Endodermal cell (in vitro differentiated cells): Measurements from ENCODE around the gene ZNF579. TPM values are rescaled to one million over a fixed set of nuclear protein-coding genes. Genes with fewer than 3 reads are reported as not detected.

ENCODE experiments used
- DNase-seq: peaks from one replicate; pipeline ENCODE4 v3.0.0-alpha.2; 2017
- H3K27ac ChIP-seq: 2 replicates; pipeline ENCODE4 v1.5.1; 2013; ENCODE audit warnings: mild to moderate bottlenecking, low read depth, low read length, moderate library complexity
- H3K27me3 ChIP-seq: 2 replicates; pipeline ENCODE4 v1.6.1; 2013; ENCODE audit warnings: mild to moderate bottlenecking, low read length, moderate library complexity; ENCODE audit not compliant: insufficient read depth, control insufficient read depth, poor library complexity, severe bottlenecking
- H3K36me3 ChIP-seq: 2 replicates; pipeline ENCODE4 v1.7.0; 2013; ENCODE audit warnings: mild to moderate bottlenecking, low read length, moderate library complexity; ENCODE audit not compliant: control insufficient read depth, insufficient read depth
- H3K4me1 ChIP-seq: one replicate; pipeline ENCODE4 v1.7.0; 2013; ENCODE audit warnings: low read length; ENCODE audit not compliant: control insufficient read depth, insufficient read depth
- H3K4me3 ChIP-seq: 2 replicates; pipeline ENCODE4 v1.5.1; 2013; ENCODE audit warnings: mild to moderate bottlenecking, low read length, moderate library complexity
- H3K9ac ChIP-seq: 2 replicates; pipeline ENCODE4 v1.6.1; 2013; ENCODE audit warnings: mild to moderate bottlenecking, low read length, moderate library complexity; ENCODE audit not compliant: poor library complexity, severe bottlenecking; ENCODE audit errors: extremely low read depth
- H3K9me3 ChIP-seq: 2 replicates; pipeline ENCODE4 v1.6.1; 2013; ENCODE audit warnings: mild to moderate bottlenecking, low read length, moderate library complexity; ENCODE audit not compliant: control insufficient read depth
- H3K27ac Mint-ChIP-seq: 2 replicates; pipeline ENCODE4 v1.8.0; 2020; ENCODE audit warnings: mixed read lengths
- H3K27me3 Mint-ChIP-seq: 2 replicates; pipeline ENCODE4 v1.8.0; 2021; ENCODE audit warnings: mild to moderate bottlenecking, mixed read lengths; ENCODE audit not compliant: insufficient read depth
- H3K36me3 Mint-ChIP-seq: 2 replicates; pipeline ENCODE4 v1.8.0; 2020; ENCODE audit warnings: low read depth, mixed read lengths
- H3K4me1 Mint-ChIP-seq: 2 replicates; pipeline ENCODE4 v1.8.0; 2020; ENCODE audit warnings: mixed read lengths
- H3K4me3 Mint-ChIP-seq: 2 replicates; pipeline ENCODE4 v1.8.0; 2020; ENCODE audit warnings: mild to moderate bottlenecking, moderate library complexity, mixed read lengths
- H3K9me3 Mint-ChIP-seq: 2 replicates; pipeline ENCODE4 v1.8.0; 2020; ENCODE audit warnings: mild to moderate bottlenecking, mixed read lengths
- WGBS, 2 experiments: methylation state at CpG; one replicate each; pipeline versions ENCODE4 v1.1.5 to v1.1.7; 2013; ENCODE audit warnings: missing lambda C conversion rate in 2 of 2, mixed read lengths in 1 of 2; ENCODE audit not compliant: insufficient coverage in 1 of 2, insufficient read length in 1 of 2; 5-methylcytosine and 5-hydroxymethylcytosine counted together
- total RNA-seq, 2 donors: library from RNA; stranded (reverse); fragmentation: NEBNext Ultra II Directional in 1 of 2; extraction: Animal tissue kit (Norgen Biotek cat#: 25700) in 1 of 2; gene quantifications; 2 replicates in 1 of 2; 3 replicates in 1 of 2; pipeline ENCODE4 v1.2.1, GENCODE V29; 2021
- TF ChIP-seq, protein P1 (sequence below): fragments of 200-600 bp; sonication (generic); conservative IDR thresholded peaks from 2 replicates; pipeline ENCODE4 v1.5.0; 2021; ENCODE audit warnings: antibody characterized with exemption, mild to moderate bottlenecking

ZNF579 gene
- total RNA-seq, 2 donors from 2014 or later, result 27.5 to 30.7 TPM

DNA sequence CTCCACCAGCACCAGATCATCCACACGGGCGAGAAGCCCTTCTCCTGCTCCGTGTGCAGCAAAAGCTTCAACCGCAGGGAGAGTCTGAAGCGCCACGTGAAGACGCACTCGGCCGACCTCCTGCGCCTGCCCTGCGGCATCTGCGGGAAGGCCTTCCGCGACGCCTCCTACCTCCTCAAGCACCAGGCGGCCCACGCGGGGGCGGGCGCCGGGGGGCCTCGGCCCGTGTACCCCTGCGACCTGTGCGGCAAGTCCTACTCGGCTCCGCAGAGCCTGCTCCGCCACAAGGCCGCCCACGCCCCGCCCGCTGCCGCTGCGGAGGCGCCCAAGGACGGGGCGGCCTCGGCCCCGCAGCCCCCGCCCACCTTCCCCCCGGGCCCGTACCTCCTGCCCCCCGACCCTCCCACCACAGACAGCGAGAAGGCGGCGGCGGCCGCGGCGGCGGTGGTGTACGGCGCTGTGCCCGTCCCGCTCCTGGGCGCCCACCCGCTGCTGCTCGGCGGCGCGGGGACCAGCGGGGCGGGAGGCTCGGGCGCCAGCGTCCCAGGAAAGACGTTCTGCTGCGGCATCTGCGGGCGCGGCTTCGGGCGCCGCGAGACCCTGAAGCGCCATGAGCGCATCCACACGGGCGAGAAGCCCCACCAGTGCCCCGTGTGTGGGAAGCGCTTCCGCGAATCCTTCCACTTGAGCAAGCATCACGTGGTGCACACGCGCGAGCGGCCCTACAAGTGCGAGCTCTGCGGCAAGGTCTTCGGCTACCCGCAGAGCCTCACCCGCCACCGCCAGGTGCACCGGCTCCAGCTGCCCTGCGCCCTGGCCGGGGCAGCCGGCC, 34.3 kb upstream of the ZNF579 start:
- Histone ChIP-seq H3K4me1 (no peaks in the 10 kb centered on the region), H3K9me3 (no peaks in the 10 kb centered on the region), H3K36me3 (peaks cover 10% of the 10 kb centered on the region), H3K27ac (no peak overlapping the region), H3K9ac (no peak overlapping the region), H3K4me3 (no peak overlapping the region), H3K27me3 (no peaks in the 10 kb centered on the region)
- Mint-ChIP-seq H3K4me1 (no peaks in the 10 kb centered on the region), H3K27me3 (no peaks in the 10 kb centered on the region), H3K36me3 (peaks cover 33% of the 10 kb centered on the region), H3K9me3 (no peaks in the 10 kb centered on the region), H3K4me3 (no peak overlapping the region), H3K27ac (no peak overlapping the region)
- DNase-seq, result no peak
- WGBS, 2 experiments, result 97 to 98% methylated on average over 58 to 91 of the region's 98 CpGs
- TF ChIP-seq, protein P1, sequence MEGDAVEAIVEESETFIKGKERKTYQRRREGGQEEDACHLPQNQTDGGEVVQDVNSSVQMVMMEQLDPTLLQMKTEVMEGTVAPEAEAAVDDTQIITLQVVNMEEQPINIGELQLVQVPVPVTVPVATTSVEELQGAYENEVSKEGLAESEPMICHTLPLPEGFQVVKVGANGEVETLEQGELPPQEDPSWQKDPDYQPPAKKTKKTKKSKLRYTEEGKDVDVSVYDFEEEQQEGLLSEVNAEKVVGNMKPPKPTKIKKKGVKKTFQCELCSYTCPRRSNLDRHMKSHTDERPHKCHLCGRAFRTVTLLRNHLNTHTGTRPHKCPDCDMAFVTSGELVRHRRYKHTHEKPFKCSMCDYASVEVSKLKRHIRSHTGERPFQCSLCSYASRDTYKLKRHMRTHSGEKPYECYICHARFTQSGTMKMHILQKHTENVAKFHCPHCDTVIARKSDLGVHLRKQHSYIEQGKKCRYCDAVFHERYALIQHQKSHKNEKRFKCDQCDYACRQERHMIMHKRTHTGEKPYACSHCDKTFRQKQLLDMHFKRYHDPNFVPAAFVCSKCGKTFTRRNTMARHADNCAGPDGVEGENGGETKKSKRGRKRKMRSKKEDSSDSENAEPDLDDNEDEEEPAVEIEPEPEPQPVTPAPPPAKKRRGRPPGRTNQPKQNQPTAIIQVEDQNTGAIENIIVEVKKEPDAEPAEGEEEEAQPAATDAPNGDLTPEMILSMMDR, result no peak

DNA sequence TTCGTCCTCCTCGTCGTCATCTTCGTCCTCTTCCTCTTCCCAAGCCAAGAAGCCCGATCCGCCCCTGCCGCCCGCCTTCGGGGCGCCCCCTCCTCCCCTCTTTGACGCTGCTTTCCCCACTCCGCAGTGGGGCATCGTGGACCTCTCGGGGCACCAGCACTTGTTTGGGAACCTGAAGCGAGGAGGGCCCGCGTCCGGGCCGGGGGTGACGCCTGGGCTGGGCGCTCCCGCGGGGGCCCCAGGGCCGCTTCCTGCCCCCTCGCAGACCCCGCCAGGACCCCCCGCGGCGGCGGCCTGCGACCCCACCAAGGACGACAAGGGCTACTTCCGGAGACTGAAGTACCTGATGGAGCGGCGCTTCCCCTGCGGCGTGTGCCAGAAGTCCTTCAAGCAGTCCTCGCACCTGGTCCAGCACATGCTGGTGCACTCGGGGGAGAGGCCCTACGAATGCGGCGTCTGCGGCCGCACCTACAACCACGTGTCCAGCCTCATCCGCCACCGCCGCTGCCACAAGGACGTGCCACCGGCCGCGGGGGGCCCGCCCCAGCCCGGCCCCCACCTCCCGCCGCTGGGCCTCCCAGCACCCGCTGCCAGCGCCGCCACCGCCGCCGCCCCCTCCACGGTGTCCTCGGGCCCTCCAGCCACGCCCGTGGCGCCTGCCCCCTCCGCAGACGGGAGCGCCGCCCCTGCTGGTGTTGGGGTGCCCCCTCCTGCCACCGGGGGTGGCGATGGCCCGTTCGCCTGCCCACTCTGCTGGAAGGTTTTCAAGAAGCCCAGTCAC, 33.5 kb upstream of the ZNF579 start:
- peaks cover 40% of the 10 kb centered on the region for H3K36me3 Mint-ChIP-seq
- Histone ChIP-seq H3K9me3 (no peaks in the 10 kb centered on the region), H3K9ac (no peak overlapping the region), H3K4me1 (no peaks in the 10 kb centered on the region), H3K4me3 (no peak overlapping the region), H3K36me3 (peaks cover 18% of the 10 kb centered on the region), H3K27ac (no peak overlapping the region), H3K27me3 (no peaks in the 10 kb centered on the region)
- WGBS, 2 experiments, result 96 to 97% methylated on average over 47 to 75 of the region's 75 CpGs
- H3K4me1 Mint-ChIP-seq, result no peaks in the 10 kb centered on the region
- no peaks in the 10 kb centered on the region for H3K27me3 Mint-ChIP-seq
- no peaks in the 10 kb centered on the region for H3K9me3 Mint-ChIP-seq
- no peak overlapping the region for H3K4me3 Mint-ChIP-seq
- no peak for DNase-seq
- H3K27ac Mint-ChIP-seq, result no peak overlapping the region
- TF ChIP-seq, protein P1, result no peak

DNA sequence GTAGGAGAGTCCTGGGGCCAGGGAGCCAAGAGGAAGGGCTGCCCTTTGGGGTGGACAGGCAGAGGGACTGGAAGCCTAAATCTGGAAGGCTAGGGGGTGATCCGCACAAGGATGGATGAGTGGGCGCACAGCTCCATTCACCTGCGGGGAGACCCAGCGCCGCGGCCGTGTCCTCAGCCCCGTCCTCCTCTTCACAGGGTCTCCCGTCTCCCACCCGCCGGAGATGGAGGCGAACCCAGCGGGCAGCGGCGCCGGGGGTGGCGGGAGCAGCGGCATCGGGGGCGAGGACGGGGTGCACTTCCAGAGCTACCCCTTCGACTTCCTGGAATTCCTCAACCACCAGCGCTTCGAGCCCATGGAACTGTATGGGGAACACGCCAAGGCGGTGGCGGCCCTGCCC, 32.7 kb upstream of the ZNF579 start:
- H3K27ac ChIP-seq, result no peak overlapping the region
- no peak overlapping the region for H3K9ac ChIP-seq
- H3K4me3 Mint-ChIP-seq, result no peak overlapping the region
- TF ChIP-seq, protein P1, result no peak
- H3K27ac Mint-ChIP-seq, result no peak overlapping the region
- H3K27me3 Mint-ChIP-seq, result no peaks in the 10 kb centered on the region
- H3K4me3 ChIP-seq, result no peak overlapping the region
- H3K27me3 ChIP-seq, result no peaks in the 10 kb centered on the region
- H3K4me1 Mint-ChIP-seq, result no peaks in the 10 kb centered on the region
- 96 to 98% methylated on average over 23 to 26 of the region's 27 CpGs for WGBS, 2 experiments
- H3K9me3 Mint-ChIP-seq, result no peaks in the 10 kb centered on the region
- H3K9me3 ChIP-seq, result no peaks in the 10 kb centered on the region
- peaks cover 25% of the 10 kb centered on the region for H3K36me3 ChIP-seq
- H3K4me1 ChIP-seq, result no peaks in the 10 kb centered on the region
- peaks cover 44% of the 10 kb centered on the region for H3K36me3 Mint-ChIP-seq
- no peak for DNase-seq
